IMR-90 (cell line): Measurements from ENCODE around the gene IQCM.
"Not testable (repeated sequence)": the region's sequence is repeated elsewhere in the genome, so short reads cannot be mapped to it uniquely, and the experiment has no call there.

Source experiments
- CHD1 ChIP-seq: IDR thresholded peaks from 2 replicates; pipeline ENCODE4 v1.6.1; 2012; ENCODE audit warnings: low read depth, low read length, improper control_type of control experiment
- CTCF ChIP-seq: conservative IDR thresholded peaks from 2 replicates; pipeline ENCODE4 v1.5.1; 2012; ENCODE audit warnings: mild to moderate bottlenecking, low read depth, low read length, improper control_type of control experiment
- ELK1 ChIP-seq: fragments of 150-350 bp; IDR thresholded peaks from 2 replicates; pipeline ENCODE4 v1.6.1; 2016; ENCODE audit warnings: low read depth, mild to moderate bottlenecking, low read length, moderate library complexity, borderline replicate concordance
- FOS ChIP-seq: fragments of 150-350 bp; IDR thresholded peaks from 2 replicates; pipeline ENCODE4 v1.6.1; 2016; ENCODE audit warnings: low read depth, low read length
- MXI1 ChIP-seq: IDR thresholded peaks from 2 replicates; pipeline ENCODE4 v1.6.1; 2012; ENCODE audit warnings: low read depth, mild to moderate bottlenecking, low read length, moderate library complexity, borderline replicate concordance
- POLR2A ChIP-seq: IDR thresholded peaks from 2 replicates; pipeline ENCODE4 v1.6.1; 2012; ENCODE audit warnings: mild to moderate bottlenecking, low read depth, low read length
- RAD21 ChIP-seq: IDR thresholded peaks from 2 replicates; pipeline ENCODE4 v1.6.1; 2012; ENCODE audit warnings: low read length, improper control_type of control experiment
- RCOR1 ChIP-seq: IDR thresholded peaks from 2 replicates; pipeline ENCODE4 v1.6.1; 2012; ENCODE audit warnings: mild to moderate bottlenecking, low read length, improper control_type of control experiment; ENCODE audit not compliant: insufficient replicate concordance
- RFX5 ChIP-seq: IDR thresholded peaks from 2 replicates; pipeline ENCODE4 v1.8.0; 2012; ENCODE audit warnings: low read depth, mild to moderate bottlenecking, low read length, moderate library complexity
- TF ChIP-seq, protein P1 (sequence below): fragments of 150-350 bp; IDR thresholded peaks from 2 replicates; pipeline ENCODE4 v1.6.1; 2017; ENCODE audit warnings: mild to moderate bottlenecking, antibody characterized with exemption, low read length, low read depth

DNA sequence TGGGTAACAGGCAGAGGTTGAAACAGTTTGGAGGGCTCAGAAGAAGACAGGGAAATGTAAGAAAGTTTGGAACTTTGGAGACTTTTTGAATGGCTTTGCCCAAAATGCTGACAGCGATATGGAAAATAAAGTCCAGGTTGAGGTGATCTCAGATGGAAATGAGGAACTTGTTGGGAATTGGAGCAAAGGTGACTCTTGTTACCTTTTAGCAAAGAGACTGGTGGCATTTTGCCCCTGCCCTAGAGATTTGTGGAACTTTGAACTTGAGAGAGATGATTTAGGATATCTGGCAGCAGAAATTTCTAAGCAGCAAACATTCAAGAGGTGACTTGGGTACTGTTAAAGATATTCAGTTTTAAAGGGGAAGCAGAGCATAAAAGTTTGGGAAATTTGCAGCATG lies 308.3 kb downstream of the IQCM start:
- not testable (repeated sequence) for TF ChIP-seq CTCF, ELK1, MXI1, POLR2A, RAD21, RFX5, RCOR1, FOS, CHD1
- TF ChIP-seq, protein P1, sequence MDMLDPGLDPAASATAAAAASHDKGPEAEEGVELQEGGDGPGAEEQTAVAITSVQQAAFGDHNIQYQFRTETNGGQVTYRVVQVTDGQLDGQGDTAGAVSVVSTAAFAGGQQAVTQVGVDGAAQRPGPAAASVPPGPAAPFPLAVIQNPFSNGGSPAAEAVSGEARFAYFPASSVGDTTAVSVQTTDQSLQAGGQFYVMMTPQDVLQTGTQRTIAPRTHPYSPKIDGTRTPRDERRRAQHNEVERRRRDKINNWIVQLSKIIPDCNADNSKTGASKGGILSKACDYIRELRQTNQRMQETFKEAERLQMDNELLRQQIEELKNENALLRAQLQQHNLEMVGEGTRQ, result not testable (repeated sequence)
